HepG2 (cell line): ENCODE results near the gene PODXL. TPM values are rescaled to one million over a fixed set of nuclear protein-coding genes. Genes with fewer than 3 reads are reported as not detected.

Experiments
- ATAC-seq: fragments of 200-7000 bp; cut with Tn5 transposase; 3 replicates; pipeline ENCODE4 v1.9.1; 2020; ENCODE audit warnings: mild to moderate bottlenecking, moderate library complexity
- BruUV-seq: library from RNA; stranded (reverse); fragments of 400-500 nt; replicated peaks from 2 replicates; lab custom pipeline; 2021; lab: Mats Ljungman, UMichigan
- CTCF ChIA-PET: fragments of 300-600 bp; formaldehyde crosslinking; extraction: SDS; loops from one replicate; lab custom pipeline; 2021; ENCODE audit warnings: low total read pairs, inconsistent platforms, low intra/inter-chr PET ratio; lab: Yijun Ruan, JAX
- POLR2A ChIA-PET: fragments of 350-600 bp; sonication (Branson Sonifier 250); formaldehyde crosslinking; loops from one replicate; lab custom pipeline; 2020; ENCODE audit warnings: antibody characterized with exemption, inconsistent platforms; lab: Yijun Ruan, JAX
- DNase-seq: peaks from one replicate; pipeline ENCODE4 v3.0.0-alpha.2; 2015; ENCODE audit warnings: low spot score
- FAIRE-seq: peaks from 3 replicates; lab custom pipeline; 2011; peaks lifted over from hg19 to GRCh38; lab: Jason Lieb, UNC
- H2AFZ ChIP-seq: one replicate; pipeline ENCODE4 v1.6.1; 2011; ENCODE audit warnings: low read length, inconsistent platforms
- H3K27ac ChIP-seq: fragments of 300-600 bp; 3 replicates; pipeline ENCODE4 v1.8.0; 2011; ENCODE audit warnings: mixed run types, mild to moderate bottlenecking, mixed read lengths, low read length, inconsistent platforms; ENCODE audit not compliant: insufficient read depth; ENCODE audit errors: extremely low read length
- H3K27me3 ChIP-seq, 2 experiments: fragments of 200-600 bp in 1 of 2; 2 replicates in 1 of 2; 3 replicates in 1 of 2; pipeline versions ENCODE4 v1.6.0 to v1.8.0; 2011; ENCODE audit warnings: low read length in 2 of 2, mild to moderate bottlenecking in 2 of 2, moderate library complexity in 2 of 2, inconsistent platforms in 1 of 2; ENCODE audit not compliant: insufficient read depth in 2 of 2, control insufficient read depth in 1 of 2
- H3K36me3 ChIP-seq, 2 experiments: fragments of 200-600 bp in 1 of 2; replicated peaks in 1 of 2; 2 replicates in 1 of 2; 3 replicates in 1 of 2; pipeline versions ENCODE4 v1.5.1 to v1.8.0; 2011; ENCODE audit warnings: low read length in 2 of 2, inconsistent platforms in 1 of 2; ENCODE audit not compliant: insufficient read depth in 2 of 2, control insufficient read depth in 1 of 2
- H3K4me1 ChIP-seq: 2 replicates; pipeline ENCODE4 v1.5.1; 2012; ENCODE audit warnings: low read length, inconsistent platforms; ENCODE audit not compliant: insufficient read depth
- H3K4me2 ChIP-seq: 2 replicates; pipeline ENCODE4 v1.6.0; 2011; ENCODE audit warnings: low read depth, low read length, inconsistent platforms
- H3K4me3 ChIP-seq, 3 experiments: fragments of 200-600 bp in 1 of 3; sonication (generic), shearing (Covaris generic) in 1 of 3; replicated peaks in 1 of 3; 2 replicates each; pipeline ENCODE4 v1.5.1; 2011 to 2016; ENCODE audit warnings: low read length in 3 of 3, inconsistent platforms in 2 of 3, low read depth in 2 of 3, mild to moderate bottlenecking in 2 of 3, control low read depth in 1 of 3, mixed read lengths in 1 of 3; ENCODE audit not compliant: insufficient read depth in 1 of 3
- H3K79me2 ChIP-seq: one replicate; pipeline ENCODE4 v1.6.1; 2011; ENCODE audit warnings: low read length, inconsistent platforms; ENCODE audit not compliant: insufficient read depth
- H3K9ac ChIP-seq: 2 replicates; pipeline ENCODE4 v1.6.0; 2011; ENCODE audit warnings: mild to moderate bottlenecking, low read depth, low read length, inconsistent platforms; ENCODE audit not compliant: insufficient read depth
- H3K9me3 ChIP-seq: 2 replicates; pipeline ENCODE4 v1.5.1; 2012; ENCODE audit warnings: mild to moderate bottlenecking, low read length
- H4K20me1 ChIP-seq: 2 replicates; pipeline ENCODE4 v1.6.0; 2011; ENCODE audit warnings: inconsistent platforms, mild to moderate bottlenecking, low read length, moderate library complexity; ENCODE audit not compliant: insufficient read depth
- AKAP8 ChIP-seq: sonication (generic); formaldehyde crosslinking; IDR thresholded peaks from 2 replicates; pipeline ENCODE4 v1.5.1; 2020; ENCODE audit warnings: mild to moderate bottlenecking, missing genetic modification reagents
- FOSL1 ChIP-seq: sonication (generic); formaldehyde crosslinking; IDR thresholded peaks from 2 replicates; pipeline ENCODE4 v1.9.0; 2021; ENCODE audit warnings: missing genetic modification reagents, borderline replicate concordance
- GATAD2A ChIP-seq: IDR thresholded peaks from 2 replicates; pipeline ENCODE4 v1.6.1; 2016
- IRX3 ChIP-seq: sonication (generic); formaldehyde crosslinking; IDR thresholded peaks from 2 replicates; pipeline ENCODE4 v1.8.1; 2023; ENCODE audit warnings: mild to moderate bottlenecking, low read depth, missing genetic modification reagents, borderline replicate concordance
- TAF15 ChIP-seq: fragments of 200-400 bp; formaldehyde crosslinking; IDR thresholded peaks from one replicate; pipeline ENCODE4 v1.6.1; 2018; ENCODE audit warnings: mild to moderate bottlenecking, low read depth, low read length; ENCODE audit not compliant: poor library complexity, severe bottlenecking
- TEAD2 ChIP-seq: sonication (generic); formaldehyde crosslinking; IDR thresholded peaks from 2 replicates; pipeline ENCODE4 v1.9.0; 2021; ENCODE audit warnings: missing genetic modification reagents
- ZNF839 ChIP-seq: sonication (generic); formaldehyde crosslinking; IDR thresholded peaks from 2 replicates; pipeline ENCODE4 v1.4.0; 2020; ENCODE audit warnings: missing genetic modification reagents, mild to moderate bottlenecking, borderline replicate concordance
- WGBS: methylation state at CpG from one replicate; pipeline ENCODE4 v1.1.6; 2017; ENCODE audit warnings: low lambda C conversion rate; 5-methylcytosine and 5-hydroxymethylcytosine counted together
- in situ Hi-C: cut with HindIII; loops from 2 replicates; pipeline ENCODE4 v1.10.0; 2017; ENCODE audit warnings: low pct_unique_long_range_greater_than_20kb; ENCODE audit not compliant: extremely low pct_ligation_motif_present
- intact Hi-C: fragments of 100-400 bp; cut with micrococcal nuclease; formaldehyde crosslinking; loops from one replicate; pipeline ENCODE4 v1.10.0; 2022; ENCODE audit not compliant: unreplicated experiment
- polyA plus RNA-seq, 8 experiments: library from polyadenylated mRNA; depleted of rRNA in 3 of 8; stranded (reverse) in 7 of 8; unstranded in 1 of 8; fragments of >200 nt; fragmentation: Illumina TruSeq in 4 of 8; extraction: Trizol in 4 of 8; gene quantifications; 2 replicates each; pipeline versions ENCODE4 v1.2.1 to v1.2.3, GENCODE V29; 2011 to 2016; ENCODE audit warnings: low read depth in 4 of 8, missing spikeins in 1 of 8, mixed read lengths in 1 of 8; ENCODE audit not compliant: insufficient read depth in 1 of 8
- total RNA-seq, 5 experiments: library from RNA; depleted of rRNA; stranded (reverse); fragments of >200 nt; fragmentation: Illumina TruSeq; extraction: Trizol; gene quantifications; 2 replicates each; pipeline ENCODE4 v1.2.3, GENCODE V29; 2016; ENCODE audit warnings: low read depth in 1 of 5
- TF ChIP-seq, protein P1 (sequence below): IDR thresholded peaks from 2 replicates; pipeline ENCODE4 v1.6.1; 2016; ENCODE audit warnings: mild to moderate bottlenecking, missing biosample characterization, missing genetic modification reagents
- TF ChIP-seq, protein P2 (sequence below): IDR thresholded peaks from 2 replicates; pipeline ENCODE4 v1.6.1; 2016
- TF ChIP-seq, protein P3 (sequence below): IDR thresholded peaks from 2 replicates; pipeline ENCODE4 v1.6.1; 2016; ENCODE audit warnings: missing genetic modification reagents, missing compliant biosample characterization

Gene PODXL
- total and polyA plus RNA-seq, 2 of the 13 experiments (the other 11 are each of a cell fraction or from before 2014, with no cell fraction given): 0.22 to 0.54 TPM

DNA sequence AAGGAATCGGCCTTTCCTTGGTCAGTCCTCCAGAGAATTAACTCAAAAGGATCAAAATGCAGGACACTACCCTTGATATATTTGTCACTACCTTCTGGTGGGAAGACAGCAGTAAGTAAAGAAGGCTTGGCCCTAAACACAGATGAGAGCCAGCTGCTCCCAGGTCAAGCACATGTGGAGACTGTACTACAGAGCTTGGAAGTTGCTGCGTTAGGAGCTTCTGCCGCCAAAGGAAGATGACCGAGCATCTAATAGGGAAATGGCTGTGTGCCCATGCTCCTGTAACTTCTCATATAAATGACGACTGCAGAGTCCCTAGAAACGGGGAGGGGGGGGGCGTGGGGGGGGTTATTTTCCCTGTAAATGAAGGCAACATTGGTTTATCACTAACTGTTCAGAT, 59.0 kb downstream of the PODXL start (continued):
- TF ChIP-seq IRX3 (CRISPR knock-in tag) (no peak), TEAD2 (CRISPR knock-in tag) (no peak)
- TF ChIP-seq, protein P1, sequence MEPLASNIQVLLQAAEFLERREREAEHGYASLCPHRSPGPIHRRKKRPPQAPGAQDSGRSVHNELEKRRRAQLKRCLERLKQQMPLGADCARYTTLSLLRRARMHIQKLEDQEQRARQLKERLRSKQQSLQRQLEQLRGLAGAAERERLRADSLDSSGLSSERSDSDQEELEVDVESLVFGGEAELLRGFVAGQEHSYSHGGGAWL (CRISPR knock-in tag): no peak
- TF ChIP-seq, all 625 proteins: peak for 0

DNA sequence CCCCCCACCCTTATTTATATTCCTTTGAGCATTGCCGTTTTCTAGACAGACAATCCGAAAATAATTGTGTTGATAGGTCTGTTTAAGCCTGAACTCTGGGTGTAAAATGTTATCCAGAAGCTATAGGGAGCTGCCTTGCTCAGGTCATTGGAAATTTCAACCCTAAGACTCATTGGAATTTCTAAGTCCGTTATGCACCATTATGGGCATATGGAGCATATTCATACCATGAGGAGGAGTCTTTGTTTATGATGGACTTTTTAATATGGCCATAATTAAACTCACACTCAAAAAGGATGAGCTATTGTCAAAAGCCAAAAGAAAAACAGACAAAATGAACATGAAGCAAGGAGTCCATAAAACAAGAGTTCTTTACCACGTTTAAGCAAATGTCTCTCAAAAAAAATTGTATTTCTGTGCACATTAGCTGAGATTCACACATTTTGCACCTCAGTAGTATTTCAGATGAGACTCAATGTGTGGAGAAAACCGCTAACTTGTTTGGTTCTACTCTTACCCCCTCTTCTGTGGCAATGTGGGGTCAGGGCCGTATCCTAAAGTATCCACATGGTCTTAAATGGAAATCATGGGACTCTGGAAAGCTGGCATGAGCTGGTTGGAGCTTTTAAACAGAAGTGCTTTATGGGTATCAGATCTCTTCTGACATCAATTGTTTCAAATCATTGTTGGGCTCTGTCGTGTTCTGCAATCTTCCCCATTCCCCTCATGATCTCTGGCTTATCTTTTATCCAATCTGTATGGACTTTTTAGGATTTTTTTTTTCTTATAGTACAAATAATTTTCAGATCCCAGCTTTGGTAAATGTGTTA, 60.5 kb downstream of the PODXL start:
- H3K9me3 ChIP-seq: no peaks in the 10 kb centered on the region
- H3K79me2 ChIP-seq: no peaks in the 10 kb centered on the region
- ATAC-seq (no peak), DNase-seq (no peak), FAIRE-seq (no peak)
- no peak overlapping the region for H3K9ac ChIP-seq
- CTCF ChIA-PET: no interaction called here
- no TSS peak for BruUV-seq
- no peak overlapping the region for H3K4me3 ChIP-seq
- H3K27me3 ChIP-seq: no peaks in the 10 kb centered on the region
- POLR2A ChIA-PET: no interaction called here
- H3K4me1 ChIP-seq: no peaks in the 10 kb centered on the region
- H3K27ac ChIP-seq: no peak overlapping the region
- peaks cover 4 to 14% of the 10 kb centered on the region in 2 experiments; a peak in 3 of 5 replicates for H3K36me3 ChIP-seq
- H2AFZ ChIP-seq: no peak overlapping the region
- intact Hi-C loops (no loop called here), in situ Hi-C loops (no loop called here)
- H3K4me2 ChIP-seq: no peak overlapping the region
- TF ChIP-seq ZNF839 (CRISPR knock-in tag): no peak
- TF ChIP-seq GATAD2A: no peak
- no peak for TF ChIP-seq TAF15
- TF ChIP-seq FOSL1 (CRISPR knock-in tag): no peak
- TF ChIP-seq, protein P2, sequence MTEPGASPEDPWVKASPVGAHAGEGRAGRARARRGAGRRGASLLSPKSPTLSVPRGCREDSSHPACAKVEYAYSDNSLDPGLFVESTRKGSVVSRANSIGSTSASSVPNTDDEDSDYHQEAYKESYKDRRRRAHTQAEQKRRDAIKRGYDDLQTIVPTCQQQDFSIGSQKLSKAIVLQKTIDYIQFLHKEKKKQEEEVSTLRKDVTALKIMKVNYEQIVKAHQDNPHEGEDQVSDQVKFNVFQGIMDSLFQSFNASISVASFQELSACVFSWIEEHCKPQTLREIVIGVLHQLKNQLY (CRISPR knock-in tag): no peak
- no peak for TF ChIP-seq AKAP8 (CRISPR knock-in tag)
- TF ChIP-seq, protein P3, sequence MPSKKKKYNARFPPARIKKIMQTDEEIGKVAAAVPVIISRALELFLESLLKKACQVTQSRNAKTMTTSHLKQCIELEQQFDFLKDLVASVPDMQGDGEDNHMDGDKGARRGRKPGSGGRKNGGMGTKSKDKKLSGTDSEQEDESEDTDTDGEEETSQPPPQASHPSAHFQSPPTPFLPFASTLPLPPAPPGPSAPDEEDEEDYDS (CRISPR knock-in tag): no peak
- WGBS: 94% methylated on average over 7 of the region's 7 CpGs
- no peaks in the 10 kb centered on the region for H4K20me1 ChIP-seq
